Vagina (tissue), 2 donors: ENCODE data around the gene P2RY14. TPM values are rescaled to one million over a fixed set of nuclear protein-coding genes. Genes with fewer than 3 reads are reported as not detected.

Experiments used
- DNase-seq, 2 donors: peaks; one replicate each; pipeline ENCODE4 v3.0.0-alpha.2; 2017; ENCODE audit errors: extremely low spot score in 2 of 2
- H3K27ac ChIP-seq: fragments of 200-600 bp; sonication (generic); one replicate; pipeline ENCODE4 v1.5.1; 2019
- H3K27me3 ChIP-seq: fragments of 200-600 bp; sonication (generic); one replicate; pipeline ENCODE4 v1.5.1; 2019
- H3K36me3 ChIP-seq, 2 donors: fragments of 200-600 bp; sonication (generic); one replicate each; pipeline ENCODE4 v1.5.1; 2017 to 2019
- H3K4me1 ChIP-seq: fragments of 200-600 bp; sonication (generic); one replicate; pipeline ENCODE4 v1.5.1; 2019
- H3K4me3 ChIP-seq, 2 donors: fragments of 200-600 bp; sonication (generic); 1 replicate in 1 of 2; 2 replicates in 1 of 2; pipeline ENCODE4 v1.5.1; 2016 to 2019
- H3K9me3 ChIP-seq: fragments of 200-600 bp; sonication (generic); one replicate; pipeline ENCODE4 v1.5.1; 2019
- CTCF ChIP-seq, 3 experiments: fragments of 450-650 bp in 2 of 3; fragments of 200-600 bp in 1 of 3; sonication (generic) in 1 of 3; IDR thresholded peaks; one replicate each; pipeline ENCODE4 v1.5.1; 2017 to 2019; ENCODE audit warnings: antibody characterized with exemption in 3 of 3, mild to moderate bottlenecking in 2 of 3, moderate library complexity in 2 of 3
- POLR2A ChIP-seq, 2 donors: fragments of 450-650 bp; IDR thresholded peaks; one replicate each; pipeline ENCODE4 v1.6.1; 2017; ENCODE audit warnings: antibody characterized with exemption in 2 of 2, mild to moderate bottlenecking in 2 of 2, moderate library complexity in 2 of 2
- POLR2AphosphoS5 ChIP-seq, 2 donors: sonication (generic); formaldehyde crosslinking; IDR thresholded peaks; one replicate each; pipeline ENCODE4 v1.9.0; 2017; ENCODE audit warnings: antibody characterized with exemption in 2 of 2, mild to moderate bottlenecking in 2 of 2, low read depth in 1 of 2; ENCODE audit not compliant: insufficient read depth in 1 of 2
- intact Hi-C: fragments of 100-400 bp; cut with DNase I; formaldehyde crosslinking; loops from one replicate; pipeline ENCODE4 v1.15.1; 2023
- total RNA-seq: library from RNA; depleted of rRNA; stranded (reverse); fragments of >200 nt; gene quantifications from one replicate; pipeline ENCODE4 v1.2.3, GENCODE V29; 2016

Gene P2RY14
- total RNA-seq = 0.49 TPM

DNA sequence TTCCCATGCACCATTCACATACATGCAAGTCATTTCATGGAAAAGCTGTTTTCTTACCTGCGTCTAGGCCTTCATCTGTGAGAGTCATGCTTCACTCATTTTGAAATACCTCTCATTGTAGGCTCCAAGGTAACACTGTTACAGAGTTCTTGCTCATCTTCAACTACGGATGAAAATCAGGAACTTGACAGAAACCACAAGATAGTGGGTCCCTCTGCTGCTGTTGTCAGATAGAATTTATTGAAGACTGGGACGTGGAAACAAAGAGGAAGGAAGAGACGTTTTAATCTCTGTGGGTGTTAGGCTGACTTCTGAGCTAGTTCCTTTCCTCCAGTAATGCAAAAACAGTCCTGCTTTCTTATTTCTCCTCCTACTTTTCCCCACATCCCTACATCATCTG lies at the start of gene P2RY14:
TSS of gene P2RY14 (minus strand) at position 313 of the 400 bp plus-strand sequence. CDS start 64,226 bp downstream, outside the sequence.
- H3K9me3 ChIP-seq = no peaks in the 10 kb centered on the region
- intact Hi-C loops = no loop called here
- H3K27ac ChIP-seq = no peak within 1 kb of the TSS
- DNase-seq = no peak
- TF ChIP-seq CTCF (IDR thresholded peaks at IDR 0.05) = no peak
- TF ChIP-seq POLR2A (IDR thresholded peaks at IDR 0.05) = no peak
- no peak for TF ChIP-seq POLR2AphosphoS5 (IDR thresholded peaks at IDR 0.05; ENCODE audit: insufficient read depth in 1 of 2, low read depth in 1 of 2)
- no peaks in the 10 kb centered on the region for H3K4me1 ChIP-seq
- H3K27me3 ChIP-seq = no peaks in the 10 kb centered on the region
- H3K4me3 ChIP-seq = no peak within 1 kb of the TSS
- H3K36me3 ChIP-seq = no peaks in the 10 kb centered on the region

DNA sequence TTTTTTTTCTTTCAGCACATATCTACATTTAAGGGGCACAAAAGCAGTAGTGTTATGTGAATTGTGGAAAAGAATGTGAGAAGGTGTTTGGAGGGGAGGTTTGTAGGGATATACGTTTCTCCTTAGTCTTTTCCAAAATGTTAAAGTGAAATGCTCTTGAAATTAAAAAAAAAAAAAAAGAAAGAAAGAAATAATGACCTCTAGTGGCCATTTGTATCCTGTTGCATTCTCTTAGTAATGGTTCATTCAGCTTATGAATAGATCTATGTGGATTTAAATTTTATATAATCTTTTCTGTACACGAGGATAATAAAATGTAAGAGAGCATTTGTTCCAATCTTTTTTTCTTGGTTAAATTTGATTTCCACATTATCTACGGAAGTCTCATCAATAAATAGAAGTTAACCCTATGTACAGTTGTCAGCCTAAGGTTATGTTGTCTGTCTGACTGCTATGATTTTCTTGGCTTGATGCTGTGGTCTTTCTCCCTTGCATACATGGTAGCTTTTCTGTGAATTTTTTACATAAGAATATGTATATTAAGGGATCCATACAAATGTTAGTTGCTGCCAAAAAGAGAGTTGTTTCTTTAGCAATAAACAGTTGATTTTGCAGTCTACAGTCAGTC lies 49.3 kb upstream of the P2RY14 start:
- TF ChIP-seq POLR2AphosphoS5 (IDR thresholded peaks at IDR 0.05; ENCODE audit: insufficient read depth in 1 of 2, low read depth in 1 of 2) (no peak), CTCF (IDR thresholded peaks at IDR 0.05) (peak in 2 of 3 experiments; percentile 14 to 38)
- H3K9me3 ChIP-seq = no peaks in the 10 kb centered on the region
- no peaks in the 10 kb centered on the region for H3K36me3 ChIP-seq
- no peaks in the 10 kb centered on the region for H3K27me3 ChIP-seq
- intact Hi-C loops = no loop called here
- H3K27ac ChIP-seq = no peak overlapping the region
- no peak overlapping the region for H3K4me3 ChIP-seq
- DNase-seq = no peak
- H3K4me1 ChIP-seq = peaks cover 16% of the 10 kb centered on the region

DNA sequence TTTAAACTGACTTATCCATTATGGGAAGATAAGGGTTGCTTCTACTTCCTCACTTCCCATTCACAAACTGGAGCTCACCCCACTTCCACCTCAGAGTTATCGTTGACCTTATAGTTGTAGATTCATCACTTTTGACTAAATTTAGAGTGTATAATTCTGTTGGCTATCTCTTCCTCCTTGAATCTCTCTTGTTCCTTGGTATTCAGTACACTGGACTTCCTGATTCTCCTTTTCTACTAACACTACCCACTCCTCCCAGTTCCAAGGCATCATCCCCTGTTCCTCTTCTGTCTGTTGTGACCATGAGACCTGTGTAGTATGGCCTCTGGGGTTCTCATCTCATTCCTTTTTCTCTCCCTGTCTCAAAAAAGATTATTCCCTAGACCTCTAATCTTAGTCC lies 44.2 kb upstream of the P2RY14 start:
- no peak for DNase-seq
- no peak overlapping the region for H3K27ac ChIP-seq
- no peaks in the 10 kb centered on the region for H3K27me3 ChIP-seq
- TF ChIP-seq CTCF (IDR thresholded peaks at IDR 0.05) (no peak), POLR2AphosphoS5 (IDR thresholded peaks at IDR 0.05; ENCODE audit: insufficient read depth in 1 of 2, low read depth in 1 of 2) (no peak), POLR2A (IDR thresholded peaks at IDR 0.05) (no peak)
- H3K4me3 ChIP-seq = no peak overlapping the region
- H3K9me3 ChIP-seq = no peaks in the 10 kb centered on the region
- H3K36me3 ChIP-seq = no peaks in the 10 kb centered on the region
- H3K4me1 ChIP-seq = peaks cover 11% of the 10 kb centered on the region
- intact Hi-C loops = no loop called here

DNA sequence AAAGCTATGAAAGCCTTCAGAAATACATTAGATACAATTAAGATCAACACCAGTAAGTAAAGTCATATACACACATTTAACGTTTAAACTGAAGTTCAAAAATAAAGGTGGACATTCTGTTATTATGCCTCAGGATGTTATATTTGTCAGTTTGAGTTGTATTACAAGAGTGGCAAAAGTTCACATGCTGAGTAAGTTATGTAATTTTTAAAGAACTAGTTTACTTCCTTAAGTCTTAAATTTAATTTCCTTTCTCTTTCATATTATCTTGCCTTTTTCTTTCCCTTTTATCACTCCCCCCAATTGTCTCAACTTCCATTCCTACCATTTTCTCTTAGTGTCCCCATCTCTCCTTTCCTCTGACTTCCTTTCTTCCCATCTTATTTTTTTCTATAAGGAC lies 43.2 kb upstream of the P2RY14 start:
- H3K36me3 ChIP-seq = no peaks in the 10 kb centered on the region
- no peak for DNase-seq
- peaks cover 8% of the 10 kb centered on the region for H3K4me1 ChIP-seq
- intact Hi-C loops = no loop called here
- H3K27me3 ChIP-seq = no peaks in the 10 kb centered on the region
- H3K9me3 ChIP-seq = no peaks in the 10 kb centered on the region
- no peak overlapping the region for H3K27ac ChIP-seq
- TF ChIP-seq POLR2A (IDR thresholded peaks at IDR 0.05) = no peak
- no peak for TF ChIP-seq POLR2AphosphoS5 (IDR thresholded peaks at IDR 0.05; ENCODE audit: insufficient read depth in 1 of 2, low read depth in 1 of 2)
- no peak for TF ChIP-seq CTCF (IDR thresholded peaks at IDR 0.05)
- no peak overlapping the region for H3K4me3 ChIP-seq

GRCh38 chr3:151320131-151320530 lies 41.8 kb upstream of the P2RY14 start:
- Histone ChIP-seq H3K4me3 (no peak overlapping the region), H3K27ac (peak overlapping the region; percentile 12), H3K36me3 (no peaks in the 10 kb centered on the region), H3K9me3 (no peaks in the 10 kb centered on the region), H3K27me3 (no peaks in the 10 kb centered on the region), H3K4me1 (peaks cover 8% of the 10 kb centered on the region)
- no peak for DNase-seq
- TF ChIP-seq CTCF (IDR thresholded peaks at IDR 0.05) (no peak), POLR2AphosphoS5 (IDR thresholded peaks at IDR 0.05; ENCODE audit: insufficient read depth in 1 of 2, low read depth in 1 of 2) (peak in 1 of 2 donors; percentile 41)
- intact Hi-C loops = no loop called here
